ENCODE results near the gene EFCAB5.

DNA sequence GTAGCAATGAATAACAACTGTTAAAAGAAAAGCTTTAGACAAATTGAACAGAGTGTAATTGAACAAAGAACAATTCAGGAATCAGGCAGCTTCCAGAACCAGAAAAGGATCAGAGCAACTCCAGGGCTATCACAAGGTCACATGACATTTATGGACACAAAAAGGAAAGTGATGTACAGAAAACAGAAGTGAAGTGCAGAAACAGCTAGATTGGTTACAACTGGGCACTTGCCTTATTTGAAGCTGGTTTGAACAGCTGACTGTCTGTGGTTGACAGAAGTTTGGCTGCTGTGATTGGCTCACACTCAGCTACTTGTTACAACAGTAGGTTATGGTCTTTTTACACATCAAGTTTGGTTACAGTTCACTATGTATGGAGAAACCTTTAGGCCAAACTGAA is 14.8 kb downstream of the EFCAB5 start:
- TF ChIP-seq, protein P1, sequence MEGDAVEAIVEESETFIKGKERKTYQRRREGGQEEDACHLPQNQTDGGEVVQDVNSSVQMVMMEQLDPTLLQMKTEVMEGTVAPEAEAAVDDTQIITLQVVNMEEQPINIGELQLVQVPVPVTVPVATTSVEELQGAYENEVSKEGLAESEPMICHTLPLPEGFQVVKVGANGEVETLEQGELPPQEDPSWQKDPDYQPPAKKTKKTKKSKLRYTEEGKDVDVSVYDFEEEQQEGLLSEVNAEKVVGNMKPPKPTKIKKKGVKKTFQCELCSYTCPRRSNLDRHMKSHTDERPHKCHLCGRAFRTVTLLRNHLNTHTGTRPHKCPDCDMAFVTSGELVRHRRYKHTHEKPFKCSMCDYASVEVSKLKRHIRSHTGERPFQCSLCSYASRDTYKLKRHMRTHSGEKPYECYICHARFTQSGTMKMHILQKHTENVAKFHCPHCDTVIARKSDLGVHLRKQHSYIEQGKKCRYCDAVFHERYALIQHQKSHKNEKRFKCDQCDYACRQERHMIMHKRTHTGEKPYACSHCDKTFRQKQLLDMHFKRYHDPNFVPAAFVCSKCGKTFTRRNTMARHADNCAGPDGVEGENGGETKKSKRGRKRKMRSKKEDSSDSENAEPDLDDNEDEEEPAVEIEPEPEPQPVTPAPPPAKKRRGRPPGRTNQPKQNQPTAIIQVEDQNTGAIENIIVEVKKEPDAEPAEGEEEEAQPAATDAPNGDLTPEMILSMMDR (conservative IDR thresholded peaks at IDR 0.05 in 1 of 2, IDR thresholded peaks at IDR 0.05 in 1 of 2; ENCODE audit: extremely low read depth in 1 of 2, insufficient read depth in 1 of 2, low read depth in 1 of 2, low read length in 2 of 2) = no peak
- TF ChIP-seq EZH2 (IDR thresholded peaks at IDR 0.05; ENCODE audit: borderline replicate concordance, low read length) = no peak
